ENCODE results near the gene WFDC5.

WFDC5 gene

GRCh38 chr20:45087097-45087790, 27.7 kb downstream of the WFDC5 start:
- H3F3A ChIP-seq (ENCODE audit: control insufficient read depth, insufficient read depth) = no peaks in the 10 kb centered on the region
- H4K20me1 ChIP-seq (ENCODE audit: control insufficient read depth, insufficient read depth, low read depth, low read length) = no peaks in the 10 kb centered on the region
- H3K4me3 ChIP-seq (ENCODE audit: low read length) = no peak overlapping the region
- no peaks in the 10 kb centered on the region for H3K9me2 ChIP-seq (replicated peaks; ENCODE audit: control insufficient read depth, low read length)
- H3K79me2 ChIP-seq (ENCODE audit: control insufficient read depth, low read length) = no peaks in the 10 kb centered on the region
- H3K4me1 ChIP-seq (ENCODE audit: control insufficient read depth, low read length) = peaks cover 35% of the 10 kb centered on the region
- H3K27me3 ChIP-seq (ENCODE audit: control insufficient read depth, low read length) = no peaks in the 10 kb centered on the region
- peak overlapping the region; percentile 23 for H3K4me2 ChIP-seq (ENCODE audit: low read length)
- peaks cover 45% of the 10 kb centered on the region for H3K36me3 ChIP-seq (ENCODE audit: control insufficient read depth, low read length)
- peak overlapping the region; percentile 6; the same call in 1 of the 2 replicates for H3K27ac ChIP-seq (ENCODE audit: low read depth, low read length)
- TF ChIP-seq CTCF (IDR thresholded peaks at IDR 0.05; ENCODE audit: low read depth, low read length, poor library complexity, severe bottlenecking) = no peak
- TF ChIP-seq EZH2phosphoT487 (IDR thresholded peaks at IDR 0.05; ENCODE audit: borderline replicate concordance, low read length) = no peak
- H3K9me3 ChIP-seq (ENCODE audit: control insufficient read depth, insufficient read depth, low read length) = no peaks in the 10 kb centered on the region

GRCh38 chr20:45085867-45086266, 29.1 kb downstream of the WFDC5 start:
- H3K4me2 ChIP-seq (ENCODE audit: low read length) = no peak overlapping the region
- no peak overlapping the region for H3K4me3 ChIP-seq (ENCODE audit: low read length)
- H3K27ac ChIP-seq (ENCODE audit: low read depth, low read length) = no peak overlapping the region
- no peaks in the 10 kb centered on the region; the same call in 1 of the 2 replicates for H3K9me3 ChIP-seq (ENCODE audit: control insufficient read depth, insufficient read depth, low read length)
- peaks cover 22% of the 10 kb centered on the region for H3K4me1 ChIP-seq (ENCODE audit: control insufficient read depth, low read length)
- peaks cover 55% of the 10 kb centered on the region for H3K36me3 ChIP-seq (ENCODE audit: control insufficient read depth, low read length)
- H4K20me1 ChIP-seq (ENCODE audit: control insufficient read depth, insufficient read depth, low read depth, low read length) = no peaks in the 10 kb centered on the region
- no peaks in the 10 kb centered on the region for H3K27me3 ChIP-seq (ENCODE audit: control insufficient read depth, low read length)
- no peaks in the 10 kb centered on the region for H3K79me2 ChIP-seq (ENCODE audit: control insufficient read depth, low read length)
- no peaks in the 10 kb centered on the region; the same call in 1 of the 2 replicates for H3F3A ChIP-seq (ENCODE audit: control insufficient read depth, insufficient read depth)
- H3K9me2 ChIP-seq (replicated peaks; ENCODE audit: control insufficient read depth, low read length) = no peaks in the 10 kb centered on the region
- TF ChIP-seq CTCF (IDR thresholded peaks at IDR 0.05; ENCODE audit: low read depth, low read length, poor library complexity, severe bottlenecking) (peak; percentile 16), EZH2phosphoT487 (IDR thresholded peaks at IDR 0.05; ENCODE audit: borderline replicate concordance, low read length) (no peak)

- H3K9me3 ChIP-seq (ENCODE audit: control insufficient read depth, insufficient read depth, low read length) = no peaks in the 10 kb centered on the region; the same call in 1 of the 2 replicates
- no peaks in the 10 kb centered on the region for H4K20me1 ChIP-seq (ENCODE audit: control insufficient read depth, insufficient read depth, low read depth, low read length)
- TF ChIP-seq EZH2phosphoT487 (IDR thresholded peaks at IDR 0.05; ENCODE audit: borderline replicate concordance, low read length) (no peak), CTCF (IDR thresholded peaks at IDR 0.05; ENCODE audit: low read depth, low read length, poor library complexity, severe bottlenecking) (no peak)
- no peak overlapping the region for H3K27ac ChIP-seq (ENCODE audit: low read depth, low read length)
- H3K36me3 ChIP-seq (ENCODE audit: control insufficient read depth, low read length) = peaks cover 57% of the 10 kb centered on the region
- H3K4me2 ChIP-seq (ENCODE audit: low read length) = no peak overlapping the region
- H3K79me2 ChIP-seq (ENCODE audit: control insufficient read depth, low read length) = no peaks in the 10 kb centered on the region
- no peak overlapping the region for H3K4me3 ChIP-seq (ENCODE audit: low read length)
- no peaks in the 10 kb centered on the region for H3K27me3 ChIP-seq (ENCODE audit: control insufficient read depth, low read length)
- H3F3A ChIP-seq (ENCODE audit: control insufficient read depth, insufficient read depth) = no peaks in the 10 kb centered on the region; the same call in 1 of the 2 replicates
- H3K9me2 ChIP-seq (replicated peaks; ENCODE audit: control insufficient read depth, low read length) = no peaks in the 10 kb centered on the region
- H3K4me1 ChIP-seq (ENCODE audit: control insufficient read depth, low read length) = peaks cover 19% of the 10 kb centered on the region
Observed at GRCh38 chr20:45085289-45085688, 29.7 kb downstream of the WFDC5 start.

Measured in DOHH2 (cell line).